Endothelial cell of umbilical vein (primary cell): Measurements from ENCODE around the gene HDAC1. TPM values are rescaled to one million over a fixed set of nuclear protein-coding genes. Genes with fewer than 3 reads are reported as not detected.

ENCODE experiments used
- BruUV-seq: library from RNA; stranded (reverse); fragments of 400-500 nt; replicated peaks from 2 replicates; lab custom pipeline; 2021; lab: Mats Ljungman, UMichigan
- CTCF ChIA-PET: fragments of 300-600, 350-600 bp; sonication (Branson Sonifier 250); formaldehyde crosslinking; loops from one replicate; lab custom pipeline; 2021; ENCODE audit warnings: antibody characterized with exemption, inconsistent platforms; lab: Charles Lee
- POLR2A ChIA-PET: fragments of 300-600, 350-600 bp; sonication (Branson Sonifier 250); formaldehyde crosslinking; loops from one replicate; lab custom pipeline; 2021; ENCODE audit warnings: antibody characterized with exemption, inconsistent platforms; lab: Charles Lee
- DNase-seq: peaks from one replicate; pipeline ENCODE4 v3.0.0-alpha.2; 2011; ENCODE audit warnings: low read depth, low spot score
- FAIRE-seq: peaks from 2 replicates; lab custom pipeline; 2011; peaks lifted over from hg19 to GRCh38; lab: Jason Lieb, UNC
- H2AFZ ChIP-seq: 2 replicates; pipeline ENCODE4 v1.6.0; 2012; ENCODE audit warnings: low read depth, low read length, control low read depth, inconsistent platforms
- H3K27ac ChIP-seq: 2 replicates; pipeline ENCODE4 v1.5.1; 2011; ENCODE audit warnings: low read depth, mild to moderate bottlenecking, control low read depth, low read length, moderate library complexity; ENCODE audit not compliant: insufficient read depth
- H3K27me3 ChIP-seq, 2 experiments: 2 replicates each; pipeline versions ENCODE4 v1.6.0 to v1.6.1; 2011; ENCODE audit warnings: low read length in 2 of 2, mixed read lengths in 1 of 2; ENCODE audit not compliant: control insufficient read depth in 2 of 2, insufficient read depth in 2 of 2
- H3K36me3 ChIP-seq, 2 experiments: 2 replicates in 1 of 2; 3 replicates in 1 of 2; pipeline ENCODE4 v1.5.1; 2011; ENCODE audit warnings: low read length in 2 of 2, mild to moderate bottlenecking in 1 of 2, moderate library complexity in 1 of 2; ENCODE audit not compliant: control insufficient read depth in 2 of 2, insufficient read depth in 2 of 2; ENCODE audit errors: extremely low read depth in 1 of 2
- H3K4me1 ChIP-seq: 3 replicates; pipeline ENCODE4 v1.5.1; 2011; ENCODE audit warnings: mild to moderate bottlenecking, low read length; ENCODE audit not compliant: control insufficient read depth, insufficient read depth; ENCODE audit errors: extremely low read depth
- H3K4me2 ChIP-seq: 2 replicates; pipeline ENCODE4 v1.6.1; 2011; ENCODE audit warnings: low read length, control low read depth, mixed read lengths; ENCODE audit not compliant: insufficient read depth
- H3K4me3 ChIP-seq, 3 experiments: fragments of 200-600 bp in 1 of 3; sonication (generic), shearing (Covaris generic) in 1 of 3; replicated peaks in 1 of 3; 2 replicates each; pipeline ENCODE4 v1.5.1; 2011 to 2016; ENCODE audit warnings: control low read depth in 3 of 3, low read length in 3 of 3, mild to moderate bottlenecking in 2 of 3, inconsistent platforms in 1 of 3, low read depth in 1 of 3, moderate library complexity in 1 of 3; ENCODE audit not compliant: insufficient read depth in 1 of 3
- H3K79me2 ChIP-seq: 2 replicates; pipeline ENCODE4 v1.6.0; 2012; ENCODE audit warnings: low read length, inconsistent platforms; ENCODE audit not compliant: control insufficient read depth, insufficient read depth
- H3K9ac ChIP-seq: replicated peaks from 2 replicates; pipeline ENCODE3; 2011; ENCODE audit warnings: low read length, control low read depth; ENCODE audit not compliant: insufficient read depth; ENCODE audit errors: extremely low read depth
- H3K9me1 ChIP-seq: replicated peaks from 3 replicates; pipeline ENCODE4 v1.6.0; 2011; ENCODE audit warnings: mild to moderate bottlenecking, low read length; ENCODE audit not compliant: control insufficient read depth, insufficient read depth; ENCODE audit errors: extremely low read depth
- H3K9me3 ChIP-seq: replicated peaks from 2 replicates; pipeline ENCODE4 v1.5.1; 2012; ENCODE audit warnings: low read length, inconsistent platforms; ENCODE audit not compliant: control insufficient read depth, insufficient read depth
- H4K20me1 ChIP-seq: replicated peaks from 2 replicates; pipeline ENCODE3; 2011; ENCODE audit warnings: mild to moderate bottlenecking, low read length; ENCODE audit not compliant: control insufficient read depth, insufficient read depth; ENCODE audit errors: extremely low read depth
- EZH2 ChIP-seq: IDR thresholded peaks from 2 replicates; pipeline ENCODE4 v1.6.1; 2012; ENCODE audit warnings: borderline replicate concordance, low read depth, mild to moderate bottlenecking, moderate library complexity, low read length, inconsistent platforms; ENCODE audit not compliant: severe bottlenecking
- GATA2 ChIP-seq: IDR thresholded peaks from 2 replicates; pipeline ENCODE4 v1.7.0; 2011; ENCODE audit warnings: low read depth, mild to moderate bottlenecking, moderate library complexity, mixed read lengths, low read length; ENCODE audit not compliant: insufficient read length, insufficient read depth
- POLR2A ChIP-seq: IDR thresholded peaks from 2 replicates; pipeline ENCODE4 v1.6.1; 2012; ENCODE audit warnings: low read depth, mild to moderate bottlenecking, control low read depth, low read length
- POLR2AphosphoS5 ChIP-seq: IDR thresholded peaks from 2 replicates; pipeline ENCODE4 v1.6.1; 2012; ENCODE audit warnings: low read depth, mild to moderate bottlenecking, control low read depth, low read length, moderate library complexity; ENCODE audit not compliant: insufficient read depth
- dilution Hi-C: fragments of 300-500 bp; cut with MboI; formaldehyde crosslinking; loops from one replicate; pipeline ENCODE4 v1.15.0; 2019; ENCODE audit warnings: low sequenced_read_pairs; ENCODE audit not compliant: extremely low pct_ligation_motif_present
- intact Hi-C: fragments of 100-400 bp; cut with micrococcal nuclease; formaldehyde crosslinking; loops from one replicate; pipeline ENCODE4 v1.10.0; 2022
- polyA plus RNA-seq, 4 experiments: library from polyadenylated mRNA; depleted of rRNA in 3 of 4; stranded (reverse) in 3 of 4; unstranded in 1 of 4; fragments of >200 nt; gene quantifications; 2 replicates each; pipeline versions ENCODE4 v1.2.1 to v1.2.3, GENCODE V29; 2011 to 2012; ENCODE audit warnings: missing spikeins in 1 of 4
- total RNA-seq: library from RNA; stranded (reverse); gene quantifications from 2 replicates; pipeline ENCODE4 v1.2.3, GENCODE V29; 2021

The HDAC1 gene
- total and polyA plus RNA-seq, 2 donors (not counting 3 experiments of a cell fraction or from before 2014, with no cell fraction given), result 138 to 141 TPM

- TF ChIP-seq EZH2 (no peak), POLR2A (peak; percentile 98), GATA2 (no peak), POLR2AphosphoS5 (peak; percentile 100)
Observed at GRCh38 chr1:32335790-32336590, 44.1 kb downstream of the HDAC1 start, which contains the start of gene MARCKSL1. Gene MARCKSL1 (minus strand): TSS chr1:32336233. CDS start chr1:32336033, 200 bp downstream.

GRCh38 chr1:32336591-32336932 lies 44.7 kb downstream of the HDAC1 start:
- Histone ChIP-seq H3K9ac (no peak overlapping the region), H3K36me3 (peaks cover 6 to 17% of the 10 kb centered on the region in 2 experiments), H3K27me3 (no peaks in the 10 kb centered on the region), H3K9me1 (no peaks in the 10 kb centered on the region), H3K4me3 (peak overlapping the region in 1 of 3 experiments; percentile 87), H3K9me3 (no peaks in the 10 kb centered on the region), H2AFZ (peak overlapping the region; percentile 18), H4K20me1 (no peaks in the 10 kb centered on the region), H3K27ac (no peak overlapping the region), H3K4me1 (peaks cover 14% of the 10 kb centered on the region), H3K79me2 (peaks cover 19% of the 10 kb centered on the region), H3K4me2 (peak overlapping the region; percentile 21)
- no peak for TF ChIP-seq POLR2AphosphoS5
- ChIA-PET CTCF (interaction anchor here (0.8 to 1.7 kb wide), 13 partner anchors 15 to 136 kb away, joined by 3 to 12 read pairs (median 5); partner anchors contain the start of genes CCDC28B, FAM167B, FAM229A and TSSK3), POLR2A (interaction anchor here (0.6 to 2.2 kb wide), 34 partner anchors 8 to 314 kb away, joined by 3 to 50 read pairs (median 4); partner anchors contain the start of genes BSDC1, FAM167B, IQCC and KPNA6)
- DNase-seq, result no peak
- dilution Hi-C loops (no loop called here), intact Hi-C loops (loop anchor here (1.0 to 5.0 kb wide), 2 partner anchors 15 to 114 kb away; partner anchors contain the start of genes EIF3I and TMEM234)
- no peak for FAIRE-seq
- no TSS peak for BruUV-seq

More at GRCh38 chr1:32335790-32336590, 44.1 kb downstream of the HDAC1 start, which contains the start of gene MARCKSL1:
- Histone ChIP-seq H3K9ac (peak within 1 kb of the TSS; percentile 77), H2AFZ (peak within 1 kb of the TSS; percentile 18), H3K9me3 (no peaks in the 10 kb centered on the region), H4K20me1 (no peaks in the 10 kb centered on the region), H3K36me3 (peaks cover 9 to 22% of the 10 kb centered on the region in 2 experiments), H3K4me2 (peak within 1 kb of the TSS; percentile 60), H3K4me3 (peak within 1 kb of the TSS; percentile 28 to 87 (median 80)), H3K27me3 (no peaks in the 10 kb centered on the region), H3K27ac (peak within 1 kb of the TSS; percentile 49), H3K4me1 (peaks cover 14% of the 10 kb centered on the region), H3K9me1 (no peaks in the 10 kb centered on the region), H3K79me2 (peaks cover 19% of the 10 kb centered on the region)
- CTCF ChIA-PET, result interaction anchor here (0.6 to 1.7 kb wide), 16 partner anchors 9 to 198 kb away, joined by 3 to 12 read pairs (median 4); partner anchors contain the start of genes CCDC28B, FAM167B, FAM229A and TSSK3
- peak; percentile 75 for DNase-seq
- peak; percentile 66 for FAIRE-seq
- POLR2A ChIA-PET, result interaction anchor here (0.6 to 2.2 kb wide), 36 partner anchors 9 to 315 kb away, joined by 3 to 50 read pairs (median 4); partner anchors contain the start of genes BSDC1, FAM167B, IQCC and KPNA6
- dilution Hi-C loops, result no loop called here
- intact Hi-C loops, result loop anchor here (1.0 to 5.0 kb wide), 6 partner anchors 15 to 114 kb away; partner anchors contain the start of genes BSDC1, EIF3I, FAM229A and TMEM234
- BruUV-seq, result no TSS peak
